NCI-H2227 treated with DMSO at 0.1 percent for 48 hours (cell line): ENCODE measurements around the gene TACC3.

Experiments used
- DNase-seq: peaks from one replicate; lab custom pipeline; 2025; lab: John Stamatoyannopoulos, UW

Gene TACC3

GRCh38 chr4:1703867-1704266, 17.5 kb upstream of the TACC3 start:
- DNase-seq: no peak

DNA sequence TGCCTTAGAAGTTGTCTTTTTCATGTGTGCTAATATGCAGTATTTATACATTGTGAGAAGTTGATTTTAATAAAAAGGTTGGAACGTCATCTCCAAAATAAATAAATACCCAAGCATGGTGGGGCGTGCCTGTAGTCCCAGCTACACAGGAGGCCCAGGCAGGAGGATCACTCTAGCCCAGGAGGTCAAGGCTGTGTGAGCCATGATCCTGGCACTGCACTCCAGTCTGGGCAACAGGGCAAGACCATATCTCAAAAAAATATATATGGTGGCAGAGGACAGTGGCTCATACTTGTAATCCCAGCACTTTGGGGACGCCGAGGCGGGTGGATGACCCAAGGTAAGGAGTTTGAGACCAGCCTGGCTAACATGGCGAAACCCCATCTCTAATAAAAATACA, 15.6 kb upstream of the TACC3 start:
- DNase-seq: no peak

DNA sequence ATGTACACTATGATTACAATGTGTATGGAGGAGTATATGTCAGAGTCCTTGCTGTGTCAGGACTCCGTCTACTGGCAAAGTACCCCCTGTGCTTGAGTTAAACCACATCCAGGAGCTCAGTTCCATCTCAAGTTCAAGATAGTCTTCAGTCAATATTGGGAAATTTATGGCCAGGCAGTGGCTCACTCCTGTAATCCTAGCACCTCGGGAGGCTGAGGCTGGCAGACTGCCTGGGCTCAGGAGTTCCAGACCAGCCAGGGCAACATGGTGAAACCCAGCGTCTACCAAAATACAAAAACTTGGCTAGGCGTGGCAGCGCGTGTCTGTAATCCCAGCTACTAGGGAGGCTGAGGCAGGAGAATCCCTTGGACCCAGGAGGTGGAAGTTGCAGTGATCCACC, 15.0 kb upstream of the TACC3 start:
- no peak for DNase-seq

GRCh38 chr4:1708581-1708980, 12.7 kb upstream of the TACC3 start:
- no peak for DNase-seq

- no peak for DNase-seq
Measured at GRCh38 chr4:1711055-1711570, 10.2 kb upstream of the TACC3 start.

DNA sequence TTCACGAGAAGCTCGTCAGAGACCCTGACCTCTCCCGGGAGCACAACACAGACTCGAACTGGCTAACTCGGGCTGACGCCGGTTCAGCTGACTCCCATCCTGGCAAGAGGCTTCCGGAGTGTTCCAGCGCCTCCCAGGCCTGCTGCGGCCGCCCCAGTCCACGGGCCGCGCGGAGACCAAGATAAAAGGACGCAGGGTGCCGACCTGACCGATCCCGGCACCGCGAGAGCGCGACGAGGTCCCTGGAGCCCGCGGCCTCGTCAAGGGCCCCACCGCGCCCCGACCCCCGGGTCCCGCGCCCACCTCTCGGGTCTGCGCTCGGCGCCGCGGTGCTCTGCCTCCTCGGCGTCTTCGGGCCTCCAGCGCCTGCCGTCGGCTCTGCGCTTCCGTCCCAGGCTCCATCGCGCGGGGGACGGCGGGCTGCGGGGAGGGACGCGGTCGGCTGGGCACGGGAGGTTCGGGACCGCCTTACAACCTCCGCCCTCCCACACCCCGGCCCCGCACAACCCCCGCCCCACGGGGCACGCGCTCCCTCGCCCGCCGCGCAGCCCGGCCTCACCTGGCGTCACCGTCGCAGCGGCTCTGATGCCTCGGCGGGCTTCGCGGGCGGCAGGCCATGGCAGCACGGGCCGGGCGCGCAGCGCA, 9.6 kb upstream of the TACC3 start:
- no peak for DNase-seq

GRCh38 chr4:1712216-1713002, 8.9 kb upstream of the TACC3 start, which contains the start of gene SLBP:
SLBP (minus strand) TSS chr4:1712319; CDS start chr4:1712188, 131 bp downstream.
- peak; percentile 86 for DNase-seq

DNA sequence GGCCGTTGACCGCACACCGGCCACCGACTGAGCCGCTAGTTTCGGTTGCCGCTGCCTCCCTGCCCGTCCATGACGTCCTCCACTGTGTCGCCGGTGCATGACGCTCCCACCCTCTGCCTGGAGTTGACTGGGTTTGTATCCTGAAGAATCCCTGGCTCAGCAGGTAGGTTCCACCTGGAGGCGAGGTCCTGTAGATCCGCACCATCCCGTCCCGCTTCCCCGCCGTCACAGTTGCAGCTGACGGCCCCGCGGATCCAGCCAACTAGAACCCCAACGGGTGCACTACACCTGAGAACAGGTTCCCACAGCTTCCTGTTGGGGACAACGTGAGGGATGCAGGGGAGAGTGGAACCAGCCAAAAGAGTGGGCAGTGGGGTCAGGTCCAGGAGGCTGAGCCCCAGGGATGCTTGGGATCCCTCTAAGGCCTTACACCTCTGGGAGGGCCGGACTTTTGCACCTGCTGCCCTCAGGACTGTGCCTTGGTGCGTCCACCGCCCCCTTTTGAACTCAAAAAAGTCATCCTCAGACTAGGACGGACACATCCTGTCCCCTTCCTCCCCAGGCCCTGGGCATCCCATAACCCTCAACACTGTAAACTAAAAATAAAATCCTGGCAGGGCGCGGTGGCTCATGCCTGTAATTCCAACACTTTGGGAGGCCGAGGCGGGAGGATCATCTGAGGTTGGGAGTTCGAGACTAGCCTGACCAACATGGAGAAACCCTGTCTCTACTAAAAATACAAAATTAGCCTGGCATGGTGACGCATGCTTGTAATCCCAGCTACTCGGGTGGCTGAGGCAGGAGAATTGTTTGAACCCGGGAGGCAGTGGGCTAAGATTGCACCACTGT, 8.1 kb upstream of the TACC3 start:
- DNase-seq: no peak

GRCh38 chr4:1714303-1715001, 6.9 kb upstream of the TACC3 start:
- no peak for DNase-seq

DNA sequence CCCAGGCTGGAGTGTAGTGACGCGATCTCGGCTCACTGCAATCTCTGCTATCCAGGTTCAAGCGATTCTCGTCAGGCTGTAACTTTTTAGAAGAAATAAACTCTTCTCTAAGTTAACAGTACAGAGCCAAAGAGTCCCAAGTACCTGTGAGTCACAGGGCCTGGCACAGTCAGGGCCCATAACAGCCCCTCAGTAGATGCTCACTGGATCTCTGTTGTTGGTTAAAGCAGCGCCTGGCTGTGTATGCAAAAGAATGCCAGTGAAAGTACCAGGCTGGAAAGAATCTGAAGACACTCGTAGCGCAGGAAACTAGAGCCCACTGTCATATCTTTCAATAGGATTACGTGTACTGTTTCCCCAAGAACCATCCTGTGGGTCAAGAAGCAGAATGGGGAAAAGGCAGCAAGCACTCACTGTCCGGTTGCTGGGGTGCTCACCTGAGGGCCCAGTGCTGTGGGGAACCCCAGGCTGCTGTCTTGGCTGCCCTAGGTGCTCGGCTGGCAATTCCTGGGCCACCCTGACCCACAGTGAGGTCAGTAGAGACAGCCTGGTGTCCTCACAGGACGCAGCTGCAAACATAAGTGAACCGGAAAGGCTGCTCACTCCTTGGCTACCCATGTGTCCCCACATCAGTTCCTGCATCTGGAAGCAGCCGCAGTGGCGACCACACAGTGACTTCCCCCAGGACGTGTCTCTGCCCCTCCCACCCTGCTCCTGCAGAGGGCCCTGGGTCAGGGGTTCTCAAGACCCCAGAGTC, 6.1 kb upstream of the TACC3 start:
- no peak for DNase-seq

- DNase-seq: no peak
Measured at GRCh38 chr4:1716065-1716945, 5.0 kb upstream of the TACC3 start.

DNA sequence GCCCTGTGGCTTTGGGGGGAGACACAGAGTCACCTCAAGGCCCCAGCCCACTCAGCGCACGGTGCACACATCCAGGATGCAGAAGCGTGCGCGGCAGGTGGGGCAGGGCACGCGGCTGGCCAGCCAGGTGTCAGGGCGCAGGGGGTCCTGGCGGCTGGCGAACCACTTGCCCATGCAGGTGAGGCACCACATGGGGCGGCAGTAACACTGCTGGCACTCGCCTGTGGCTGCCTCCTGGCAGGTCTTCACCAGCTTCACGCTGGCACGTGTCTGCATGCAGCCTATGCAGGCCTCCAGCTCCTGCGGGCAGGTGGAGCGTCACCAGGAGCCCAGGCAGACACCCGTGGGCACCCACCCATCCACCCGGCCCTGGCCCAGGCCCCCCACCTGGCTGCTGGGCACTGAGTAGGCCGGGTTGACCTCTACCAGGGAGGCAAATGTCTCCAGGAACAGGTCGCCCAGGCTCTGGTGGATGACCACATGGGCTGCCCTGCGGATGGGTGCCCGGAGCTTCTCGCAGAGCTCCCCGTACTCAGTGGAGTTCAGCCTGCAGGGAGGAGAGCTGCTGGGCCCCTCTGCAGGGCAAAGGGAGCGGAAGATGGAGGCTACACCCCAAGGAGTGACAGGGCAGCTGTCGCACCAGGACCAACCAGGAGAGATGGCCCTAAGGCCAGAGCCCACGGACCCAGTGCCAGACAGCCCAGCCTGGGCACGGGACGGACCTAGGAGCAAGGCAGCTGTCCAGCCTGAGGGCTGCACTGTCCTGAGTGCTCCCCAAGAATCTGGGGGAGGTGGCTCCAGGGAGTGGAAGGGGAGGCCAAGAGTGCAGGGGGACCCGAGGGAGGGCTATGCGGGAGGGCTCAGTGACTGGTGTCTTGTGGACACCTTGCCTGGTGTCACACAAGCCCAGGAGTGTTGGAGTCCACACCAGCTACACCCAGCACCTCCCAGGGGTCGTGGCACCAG, 3.9 kb upstream of the TACC3 start:
- no peak for DNase-seq

DNA sequence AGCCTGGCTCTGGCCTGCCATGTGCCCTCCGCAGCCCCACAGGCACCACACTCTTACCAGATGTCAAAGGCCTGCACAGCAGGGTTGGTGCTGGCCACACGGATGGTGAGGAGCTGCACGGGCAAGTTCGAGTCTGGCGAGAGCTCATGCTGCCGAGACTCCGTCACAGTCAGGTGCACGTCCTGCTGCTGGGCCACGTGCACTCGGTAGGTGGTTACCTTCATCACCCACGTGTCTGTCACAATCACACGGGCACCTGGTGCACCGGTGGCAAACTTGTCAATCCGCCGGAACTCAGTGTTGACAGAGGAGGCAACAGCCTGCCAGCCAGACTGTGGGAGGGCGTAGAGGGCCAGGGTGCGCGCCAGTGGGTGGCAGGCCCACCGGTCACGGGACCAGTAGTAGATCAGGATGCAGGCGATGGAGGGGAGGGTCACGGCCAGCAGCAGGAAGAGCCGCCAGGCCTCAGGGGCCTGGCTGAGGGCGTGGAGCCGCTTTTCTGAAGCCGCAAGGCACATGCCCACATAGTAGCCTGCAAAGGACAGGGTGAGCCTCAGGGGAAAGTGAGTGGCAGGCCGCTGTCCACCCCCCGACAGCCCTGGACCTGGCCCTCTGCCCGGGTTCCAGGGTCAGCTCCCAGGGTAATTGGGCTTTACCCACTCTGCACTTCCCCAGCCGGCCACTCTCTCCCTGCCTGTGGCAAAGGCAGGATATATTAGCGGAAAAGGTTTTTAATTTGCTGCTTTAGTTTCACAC, 3.0 kb upstream of the TACC3 start:
- no peak for DNase-seq

- DNase-seq: no peak
Measured at GRCh38 chr4:1720163-1720983, 948 bp upstream of the TACC3 start.

GRCh38 chr4:1721666-1722550, 587 bp downstream of the TACC3 start:
- DNase-seq: no peak

GRCh38 chr4:1722551-1723118, 1.3 kb downstream of the TACC3 start:
- DNase-seq: no peak
